Breast epithelium (tissue), 3 donors: ENCODE measurements around the gene ZSCAN5C.

ENCODE experiments used
- CTCF ChIP-seq, 3 donors: fragments of 450-650 bp; IDR thresholded peaks; one replicate each; pipeline ENCODE4 v1.5.1; 2016 to 2017; ENCODE audit warnings: antibody characterized with exemption in 3 of 3, mild to moderate bottlenecking in 3 of 3, moderate library complexity in 3 of 3
- POLR2A ChIP-seq: fragments of 450-650 bp; IDR thresholded peaks from one replicate; pipeline ENCODE4 v1.6.1; 2016; ENCODE audit warnings: antibody characterized with exemption, mild to moderate bottlenecking, moderate library complexity
- POLR2AphosphoS5 ChIP-seq, 3 donors: sonication (generic); formaldehyde crosslinking; IDR thresholded peaks; one replicate each; pipeline ENCODE4 v1.6.1; 2017; ENCODE audit warnings: antibody characterized with exemption in 3 of 3

DNA sequence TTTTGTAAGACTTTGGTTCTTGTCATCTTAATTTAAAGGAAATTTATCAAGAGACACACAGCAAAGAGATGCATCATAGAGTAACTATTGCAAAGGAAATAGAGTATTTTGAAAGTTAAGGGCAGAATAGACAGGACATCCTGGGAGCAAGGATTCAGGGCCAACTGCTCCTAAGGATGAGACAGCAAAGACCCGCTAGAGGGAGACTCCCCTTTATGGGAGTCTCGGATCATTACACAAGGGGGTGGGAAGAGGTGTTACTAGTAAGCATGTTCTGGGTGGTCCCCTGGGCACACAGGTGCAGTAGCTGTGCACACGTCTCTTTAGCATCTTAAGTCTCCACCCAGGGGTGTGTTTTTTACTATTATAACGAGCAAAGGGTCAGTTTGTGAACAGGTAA is 9.6 kb downstream of the ZSCAN5C start:
- TF ChIP-seq CTCF (IDR thresholded peaks at IDR 0.05) (no peak), POLR2AphosphoS5 (IDR thresholded peaks at IDR 0.05) (no peak), POLR2A (no peak)
